ENCODE data around the gene PTPRA. TPM values are rescaled to one million over a fixed set of nuclear protein-coding genes. Genes with fewer than 3 reads are reported as not detected.

The PTPRA gene
- total and polyA plus RNA-seq, 10 of the 15 experiments (the other 5 are each of a cell fraction or from before 2014, with no cell fraction given), result 3.9 to 62.1 (median 34.6) TPM

- TF ChIP-seq TCF3 (IDR thresholded peaks at IDR 0.05; ENCODE audit: borderline replicate concordance, insufficient read depth, low read depth, low read length) (peak; percentile 81), CHD2 (IDR thresholded peaks at IDR 0.05; ENCODE audit: borderline replicate concordance, low read depth, low read length) (no peak), ZNF384 (IDR thresholded peaks at IDR 0.05; ENCODE audit: borderline replicate concordance, low read depth, low read length) (no peak), POLR2AphosphoS5 (IDR thresholded peaks at IDR 0.05; ENCODE audit: low read length) (peak; percentile 81), PAX5 (IDR thresholded peaks at IDR 0.05; ENCODE audit: borderline replicate concordance, low read depth, low read length) (peak; percentile 65; the same call in 1 of the 2 replicates), EZH2 (IDR thresholded peaks at IDR 0.05; ENCODE audit: borderline replicate concordance, control insufficient read depth, low read depth, low read length) (no peak), EGR1 (IDR thresholded peaks at IDR 0.05; ENCODE audit: borderline replicate concordance in 1 of 2, low read depth in 2 of 2, low read length in 2 of 2) (peak in 1 of 2 experiments; percentile 22; a peak in 2 of 3 replicates), GATAD2B (conservative IDR thresholded peaks at IDR 0.05; ENCODE audit: low read depth) (peak; percentile 93), RELA (IDR thresholded peaks at IDR 0.05; ENCODE audit: borderline replicate concordance, partially characterized antibody) (peak; percentile 35), ZNF217 (IDR thresholded peaks at IDR 0.05) (no peak), NFYA (IDR thresholded peaks at IDR 0.05; ENCODE audit: borderline replicate concordance, low read depth, low read length) (no peak), NR2C1 (IDR thresholded peaks at IDR 0.05) (peak; percentile 68), EED (IDR thresholded peaks at IDR 0.05; ENCODE audit: low read depth) (no peak), ZNF274 (IDR thresholded peaks at IDR 0.05; ENCODE audit: insufficient read depth, insufficient read length) (no peak), PBX3 (IDR thresholded peaks at IDR 0.05; ENCODE audit: insufficient replicate concordance, low read depth, low read length) (no peak), RB1 (IDR thresholded peaks at IDR 0.05; ENCODE audit: borderline replicate concordance) (peak; percentile 53; the same call in 1 of the 2 replicates), PKNOX1 (IDR thresholded peaks at IDR 0.05) (no peak), FOXM1 (IDR thresholded peaks at IDR 0.05; ENCODE audit: low read depth, low read length) (no peak), SUZ12 (IDR thresholded peaks at IDR 0.05; ENCODE audit: unreplicated experiment) (no peak), LARP7 (IDR thresholded peaks at IDR 0.05) (peak; percentile 90)
- TF ChIP-seq, protein P1, sequence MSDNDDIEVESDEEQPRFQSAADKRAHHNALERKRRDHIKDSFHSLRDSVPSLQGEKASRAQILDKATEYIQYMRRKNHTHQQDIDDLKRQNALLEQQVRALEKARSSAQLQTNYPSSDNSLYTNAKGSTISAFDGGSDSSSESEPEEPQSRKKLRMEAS (IDR thresholded peaks at IDR 0.05; ENCODE audit: low read depth, low read length), result peak; percentile 89
- TF ChIP-seq, protein P2, sequence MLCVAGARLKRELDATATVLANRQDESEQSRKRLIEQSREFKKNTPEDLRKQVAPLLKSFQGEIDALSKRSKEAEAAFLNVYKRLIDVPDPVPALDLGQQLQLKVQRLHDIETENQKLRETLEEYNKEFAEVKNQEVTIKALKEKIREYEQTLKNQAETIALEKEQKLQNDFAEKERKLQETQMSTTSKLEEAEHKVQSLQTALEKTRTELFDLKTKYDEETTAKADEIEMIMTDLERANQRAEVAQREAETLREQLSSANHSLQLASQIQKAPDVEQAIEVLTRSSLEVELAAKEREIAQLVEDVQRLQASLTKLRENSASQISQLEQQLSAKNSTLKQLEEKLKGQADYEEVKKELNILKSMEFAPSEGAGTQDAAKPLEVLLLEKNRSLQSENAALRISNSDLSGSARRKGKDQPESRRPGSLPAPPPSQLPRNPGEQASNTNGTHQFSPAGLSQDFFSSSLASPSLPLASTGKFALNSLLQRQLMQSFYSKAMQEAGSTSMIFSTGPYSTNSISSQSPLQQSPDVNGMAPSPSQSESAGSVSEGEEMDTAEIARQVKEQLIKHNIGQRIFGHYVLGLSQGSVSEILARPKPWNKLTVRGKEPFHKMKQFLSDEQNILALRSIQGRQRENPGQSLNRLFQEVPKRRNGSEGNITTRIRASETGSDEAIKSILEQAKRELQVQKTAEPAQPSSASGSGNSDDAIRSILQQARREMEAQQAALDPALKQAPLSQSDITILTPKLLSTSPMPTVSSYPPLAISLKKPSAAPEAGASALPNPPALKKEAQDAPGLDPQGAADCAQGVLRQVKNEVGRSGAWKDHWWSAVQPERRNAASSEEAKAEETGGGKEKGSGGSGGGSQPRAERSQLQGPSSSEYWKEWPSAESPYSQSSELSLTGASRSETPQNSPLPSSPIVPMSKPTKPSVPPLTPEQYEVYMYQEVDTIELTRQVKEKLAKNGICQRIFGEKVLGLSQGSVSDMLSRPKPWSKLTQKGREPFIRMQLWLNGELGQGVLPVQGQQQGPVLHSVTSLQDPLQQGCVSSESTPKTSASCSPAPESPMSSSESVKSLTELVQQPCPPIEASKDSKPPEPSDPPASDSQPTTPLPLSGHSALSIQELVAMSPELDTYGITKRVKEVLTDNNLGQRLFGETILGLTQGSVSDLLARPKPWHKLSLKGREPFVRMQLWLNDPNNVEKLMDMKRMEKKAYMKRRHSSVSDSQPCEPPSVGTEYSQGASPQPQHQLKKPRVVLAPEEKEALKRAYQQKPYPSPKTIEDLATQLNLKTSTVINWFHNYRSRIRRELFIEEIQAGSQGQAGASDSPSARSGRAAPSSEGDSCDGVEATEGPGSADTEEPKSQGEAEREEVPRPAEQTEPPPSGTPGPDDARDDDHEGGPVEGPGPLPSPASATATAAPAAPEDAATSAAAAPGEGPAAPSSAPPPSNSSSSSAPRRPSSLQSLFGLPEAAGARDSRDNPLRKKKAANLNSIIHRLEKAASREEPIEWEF (IDR thresholded peaks at IDR 0.05; ENCODE audit: insufficient replicate concordance, low read depth, low read length), result no peak
These were observed 32.9 kb upstream of the PTPRA start, which contains the start of the genes PCED1A and VPS16 (continued) for GRCh38 chr20:2840138-2840966.
